ENCODE data around the gene HK1.
A peak's percentile ranks its signal among the peaks of the same experiment; 100 is the strongest.

The HK1 gene

DNA sequence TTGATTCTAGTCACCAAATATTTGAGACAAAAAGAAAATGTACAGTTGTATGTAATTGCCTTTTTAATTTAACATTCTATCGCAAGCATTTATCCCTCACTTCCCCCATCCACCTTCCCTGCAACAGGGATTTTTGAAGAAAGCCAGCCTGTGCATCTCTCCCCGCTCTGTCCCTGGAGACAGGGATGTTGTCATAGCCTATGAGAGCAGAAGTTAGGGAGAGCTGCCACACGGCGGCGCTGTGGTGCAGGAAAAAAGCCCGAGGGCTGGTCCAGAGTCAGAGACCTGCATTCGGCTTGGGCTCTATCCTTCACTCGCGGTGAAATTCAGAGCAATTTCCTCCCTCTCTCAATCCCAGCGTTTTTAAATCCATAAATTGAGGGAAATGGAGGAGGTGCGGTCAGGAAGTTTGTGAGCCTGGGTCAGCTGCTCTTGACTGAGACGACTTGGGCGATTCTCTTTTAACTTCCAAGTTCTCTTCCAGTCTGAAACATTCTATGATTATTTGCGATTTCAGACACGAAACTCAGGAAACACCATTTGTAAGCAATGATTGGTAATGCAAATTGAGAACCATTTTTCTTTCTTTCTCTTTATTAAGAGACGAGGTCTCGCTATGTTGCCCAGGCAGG, 40.7 kb upstream of the HK1 start (continued):
- TF ChIP-seq, protein P1, sequence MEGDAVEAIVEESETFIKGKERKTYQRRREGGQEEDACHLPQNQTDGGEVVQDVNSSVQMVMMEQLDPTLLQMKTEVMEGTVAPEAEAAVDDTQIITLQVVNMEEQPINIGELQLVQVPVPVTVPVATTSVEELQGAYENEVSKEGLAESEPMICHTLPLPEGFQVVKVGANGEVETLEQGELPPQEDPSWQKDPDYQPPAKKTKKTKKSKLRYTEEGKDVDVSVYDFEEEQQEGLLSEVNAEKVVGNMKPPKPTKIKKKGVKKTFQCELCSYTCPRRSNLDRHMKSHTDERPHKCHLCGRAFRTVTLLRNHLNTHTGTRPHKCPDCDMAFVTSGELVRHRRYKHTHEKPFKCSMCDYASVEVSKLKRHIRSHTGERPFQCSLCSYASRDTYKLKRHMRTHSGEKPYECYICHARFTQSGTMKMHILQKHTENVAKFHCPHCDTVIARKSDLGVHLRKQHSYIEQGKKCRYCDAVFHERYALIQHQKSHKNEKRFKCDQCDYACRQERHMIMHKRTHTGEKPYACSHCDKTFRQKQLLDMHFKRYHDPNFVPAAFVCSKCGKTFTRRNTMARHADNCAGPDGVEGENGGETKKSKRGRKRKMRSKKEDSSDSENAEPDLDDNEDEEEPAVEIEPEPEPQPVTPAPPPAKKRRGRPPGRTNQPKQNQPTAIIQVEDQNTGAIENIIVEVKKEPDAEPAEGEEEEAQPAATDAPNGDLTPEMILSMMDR (tag by site-specific recombination; IDR thresholded peaks at IDR 0.05), result peak; percentile 79
- TF ChIP-seq ZNF426 (tag by site-specific recombination; IDR thresholded peaks at IDR 0.05) (no peak), IKZF3 (tag by site-specific recombination; IDR thresholded peaks at IDR 0.05) (0 out of 2 replicates have a peak, but pooled peaks have one; percentile 12), ZNF792 (tag by site-specific recombination; IDR thresholded peaks at IDR 0.05) (no peak), ZNF2 (tag by site-specific recombination; IDR thresholded peaks at IDR 0.05) (peak; percentile 73; the same call in 1 of the 2 replicates), ZNF394 (tag by site-specific recombination; IDR thresholded peaks at IDR 0.05; ENCODE audit: borderline replicate concordance) (peak; percentile 17; the same call in 1 of the 2 replicates), EGR2 (tag by site-specific recombination; IDR thresholded peaks at IDR 0.05; ENCODE audit: low read depth) (no peak), ZBTB48 (tag by site-specific recombination; IDR thresholded peaks at IDR 0.05) (no peak), ZNF184 (tag by site-specific recombination; IDR thresholded peaks at IDR 0.05) (0 out of 2 replicates have a peak, but pooled peaks have one; percentile 8), ZNF660 (tag by site-specific recombination; IDR thresholded peaks at IDR 0.05) (peak; percentile 77; the same call in 1 of the 2 replicates), ZEB2 (tag by site-specific recombination; IDR thresholded peaks at IDR 0.05) (0 out of 2 replicates have a peak, but pooled peaks have one; percentile 30), ZSCAN16 (tag by site-specific recombination; IDR thresholded peaks at IDR 0.05) (no peak)
- TF ChIP-seq, protein P2, sequence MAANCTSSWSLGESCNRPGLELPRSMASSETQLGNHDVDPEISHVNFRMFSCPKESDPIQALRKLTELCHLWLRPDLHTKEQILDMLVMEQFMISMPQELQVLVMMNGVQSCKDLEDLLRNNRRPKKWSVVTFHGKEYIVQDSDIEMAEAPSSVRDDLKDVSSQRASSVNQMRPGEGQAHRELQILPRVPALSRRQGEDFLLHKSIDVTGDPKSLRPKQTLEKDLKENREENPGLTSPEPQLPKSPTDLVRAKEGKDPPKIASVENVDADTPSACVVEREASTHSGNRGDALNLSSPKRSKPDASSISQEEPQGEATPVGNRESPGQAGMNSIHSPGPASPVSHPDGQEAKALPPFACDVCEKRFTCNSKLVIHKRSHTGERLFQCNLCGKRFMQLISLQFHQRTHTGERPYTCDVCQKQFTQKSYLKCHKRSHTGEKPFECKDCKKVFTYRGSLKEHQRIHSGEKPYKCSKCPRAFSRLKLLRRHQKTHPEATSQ (tag by site-specific recombination; IDR thresholded peaks at IDR 0.05), result no peak
- TF ChIP-seq, protein P3, sequence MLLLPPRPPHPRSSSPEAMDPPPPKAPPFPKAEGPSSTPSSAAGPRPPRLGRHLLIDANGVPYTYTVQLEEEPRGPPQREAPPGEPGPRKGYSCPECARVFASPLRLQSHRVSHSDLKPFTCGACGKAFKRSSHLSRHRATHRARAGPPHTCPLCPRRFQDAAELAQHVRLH (tag by site-specific recombination; IDR thresholded peaks at IDR 0.05), result no peak
- TF ChIP-seq, protein P4, sequence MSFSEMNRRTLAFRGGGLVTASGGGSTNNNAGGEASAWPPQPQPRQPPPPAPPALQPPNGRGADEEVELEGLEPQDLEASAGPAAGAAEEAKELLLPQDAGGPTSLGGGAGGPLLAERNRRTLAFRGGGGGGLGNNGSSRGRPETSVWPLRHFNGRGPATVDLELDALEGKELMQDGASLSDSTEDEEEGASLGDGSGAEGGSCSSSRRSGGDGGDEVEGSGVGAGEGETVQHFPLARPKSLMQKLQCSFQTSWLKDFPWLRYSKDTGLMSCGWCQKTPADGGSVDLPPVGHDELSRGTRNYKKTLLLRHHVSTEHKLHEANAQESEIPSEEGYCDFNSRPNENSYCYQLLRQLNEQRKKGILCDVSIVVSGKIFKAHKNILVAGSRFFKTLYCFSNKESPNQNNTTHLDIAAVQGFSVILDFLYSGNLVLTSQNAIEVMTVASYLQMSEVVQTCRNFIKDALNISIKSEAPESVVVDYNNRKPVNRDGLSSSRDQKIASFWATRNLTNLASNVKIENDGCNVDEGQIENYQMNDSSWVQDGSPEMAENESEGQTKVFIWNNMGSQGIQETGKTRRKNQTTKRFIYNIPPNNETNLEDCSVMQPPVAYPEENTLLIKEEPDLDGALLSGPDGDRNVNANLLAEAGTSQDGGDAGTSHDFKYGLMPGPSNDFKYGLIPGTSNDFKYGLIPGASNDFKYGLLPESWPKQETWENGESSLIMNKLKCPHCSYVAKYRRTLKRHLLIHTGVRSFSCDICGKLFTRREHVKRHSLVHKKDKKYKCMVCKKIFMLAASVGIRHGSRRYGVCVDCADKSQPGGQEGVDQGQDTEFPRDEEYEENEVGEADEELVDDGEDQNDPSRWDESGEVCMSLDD (tag by site-specific recombination; IDR thresholded peaks at IDR 0.05), result no peak
- TF ChIP-seq, protein P5, sequence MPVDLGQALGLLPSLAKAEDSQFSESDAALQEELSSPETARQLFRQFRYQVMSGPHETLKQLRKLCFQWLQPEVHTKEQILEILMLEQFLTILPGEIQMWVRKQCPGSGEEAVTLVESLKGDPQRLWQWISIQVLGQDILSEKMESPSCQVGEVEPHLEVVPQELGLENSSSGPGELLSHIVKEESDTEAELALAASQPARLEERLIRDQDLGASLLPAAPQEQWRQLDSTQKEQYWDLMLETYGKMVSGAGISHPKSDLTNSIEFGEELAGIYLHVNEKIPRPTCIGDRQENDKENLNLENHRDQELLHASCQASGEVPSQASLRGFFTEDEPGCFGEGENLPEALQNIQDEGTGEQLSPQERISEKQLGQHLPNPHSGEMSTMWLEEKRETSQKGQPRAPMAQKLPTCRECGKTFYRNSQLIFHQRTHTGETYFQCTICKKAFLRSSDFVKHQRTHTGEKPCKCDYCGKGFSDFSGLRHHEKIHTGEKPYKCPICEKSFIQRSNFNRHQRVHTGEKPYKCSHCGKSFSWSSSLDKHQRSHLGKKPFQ (tag by site-specific recombination; IDR thresholded peaks at IDR 0.05), result no peak
- TF ChIP-seq, protein P6, sequence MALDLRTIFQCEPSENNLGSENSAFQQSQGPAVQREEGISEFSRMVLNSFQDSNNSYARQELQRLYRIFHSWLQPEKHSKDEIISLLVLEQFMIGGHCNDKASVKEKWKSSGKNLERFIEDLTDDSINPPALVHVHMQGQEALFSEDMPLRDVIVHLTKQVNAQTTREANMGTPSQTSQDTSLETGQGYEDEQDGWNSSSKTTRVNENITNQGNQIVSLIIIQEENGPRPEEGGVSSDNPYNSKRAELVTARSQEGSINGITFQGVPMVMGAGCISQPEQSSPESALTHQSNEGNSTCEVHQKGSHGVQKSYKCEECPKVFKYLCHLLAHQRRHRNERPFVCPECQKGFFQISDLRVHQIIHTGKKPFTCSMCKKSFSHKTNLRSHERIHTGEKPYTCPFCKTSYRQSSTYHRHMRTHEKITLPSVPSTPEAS (tag by site-specific recombination; IDR thresholded peaks at IDR 0.05), result peak; percentile 59

Data from HEK293 (cell line).